Sigmoid colon (tissue), 7 donors: Measurements from ENCODE around the gene MYO9A. TPM values are rescaled to one million over a fixed set of nuclear protein-coding genes. Genes with fewer than 3 reads are reported as not detected.

ENCODE experiments used
- DNase-seq: peaks from one replicate; pipeline ENCODE4 v3.0.0-alpha.2; 2019
- H3K27ac ChIP-seq, 4 donors: fragments of 200-600 bp; sonication (generic); one replicate each; pipeline ENCODE4 v1.5.1; 2016 to 2019; ENCODE audit warnings: mild to moderate bottlenecking in 1 of 4
- H3K27me3 ChIP-seq, 3 donors: fragments of 200-600 bp; sonication (generic); one replicate each; pipeline ENCODE4 v1.5.1; 2019; ENCODE audit warnings: mild to moderate bottlenecking in 1 of 3
- H3K36me3 ChIP-seq, 4 donors: fragments of 200-600 bp; sonication (generic); one replicate each; pipeline ENCODE4 v1.5.1; 2016 to 2019
- H3K4me1 ChIP-seq, 4 donors: fragments of 200-600 bp; sonication (generic); one replicate each; pipeline ENCODE4 v1.5.1; 2017 to 2019
- H3K4me3 ChIP-seq, 4 donors: fragments of 200-600 bp; sonication (generic); one replicate each; pipeline ENCODE4 v1.5.1; 2017 to 2019; ENCODE audit warnings: mild to moderate bottlenecking in 2 of 4, moderate library complexity in 1 of 4
- H3K9me3 ChIP-seq, 4 donors: fragments of 200-600 bp in 3 of 4; sonication (generic) in 3 of 4; one replicate each; pipeline versions ENCODE4 v1.5.1 to v1.6.1; 2013 to 2019
- EP300 ChIP-seq, 4 donors: sonication (generic); formaldehyde crosslinking; IDR thresholded peaks; one replicate each; pipeline ENCODE4 v1.6.1; 2017; ENCODE audit warnings: antibody characterized with exemption in 4 of 4
- POLR2A ChIP-seq, 2 donors: fragments of 450-650 bp; IDR thresholded peaks; one replicate each; pipeline ENCODE4 v1.6.1; 2016; ENCODE audit warnings: antibody characterized with exemption in 2 of 2, mild to moderate bottlenecking in 2 of 2, moderate library complexity in 2 of 2
- POLR2AphosphoS5 ChIP-seq, 4 donors: sonication (generic); formaldehyde crosslinking; IDR thresholded peaks; one replicate each; pipeline ENCODE4 v1.6.1; 2017; ENCODE audit warnings: antibody characterized with exemption in 4 of 4
- WGBS, 2 donors: extraction: QIAGEN DNeasy Blood & Tissue Kit; methylation state at CpG; one replicate each; pipeline ENCODE4 v1.1.7; 2013; 5-methylcytosine and 5-hydroxymethylcytosine counted together
- intact Hi-C: fragments of 100-400 bp; cut with DNase I; formaldehyde crosslinking; loops from one replicate; pipeline ENCODE4 v1.15.1; 2023
- polyA plus RNA-seq, 3 donors: library from polyadenylated mRNA; stranded (reverse); fragments of 200-250 nt; gene quantifications; one replicate each; pipeline ENCODE4 v1.2.3, GENCODE V29; 2013
- total RNA-seq, 4 donors: library from RNA; depleted of rRNA; stranded (reverse); fragments of >200 nt; gene quantifications; one replicate each; pipeline ENCODE4 v1.1.0, GENCODE V29; 2016
- TF ChIP-seq, protein P1 (sequence below), 4 experiments: fragments of 450-650 bp in 3 of 4; fragments of 200-600 bp in 1 of 4; IDR thresholded peaks; one replicate each; pipeline ENCODE4 v1.5.1; 2016 to 2019; ENCODE audit warnings: antibody characterized with exemption in 4 of 4, mild to moderate bottlenecking in 3 of 4, moderate library complexity in 2 of 4
- donor health status: healthy with polysubstance abuse.
- donor health status: Bipolar disorder and iron deficiency.
- donor health status: healthy.

Gene MYO9A
- total and polyA plus RNA-seq, 7 donors, result 3.0 to 80.0 (median 55.8) TPM

DNA sequence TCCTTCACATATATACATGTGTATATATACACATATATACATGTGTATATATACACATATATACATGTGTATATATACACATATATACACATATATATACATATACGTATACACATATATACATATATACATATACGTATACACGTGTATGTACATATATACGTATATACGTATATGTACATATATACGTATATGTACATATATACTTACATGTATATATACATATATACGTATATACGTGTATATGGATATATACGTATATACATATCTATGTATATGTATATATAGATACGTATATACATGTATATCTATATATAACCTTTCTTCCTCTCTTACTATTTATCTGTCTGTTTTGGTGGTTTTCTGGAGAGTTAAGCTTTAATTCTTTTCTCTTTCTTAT lies 192.8 kb downstream of the MYO9A start:
- intact Hi-C loops, result no loop called here
- H3K36me3 ChIP-seq, result peaks cover 0 to 2% (median under 1%) of the 10 kb centered on the region in 4 donors
- WGBS, 2 donors, result 96% methylated on average over 10 of the region's 10 CpGs
- no peaks in the 10 kb centered on the region for H3K9me3 ChIP-seq
- TF ChIP-seq POLR2AphosphoS5 (IDR thresholded peaks at IDR 0.05) (no peak), POLR2A (IDR thresholded peaks at IDR 0.05) (no peak), EP300 (IDR thresholded peaks at IDR 0.05) (no peak)
- TF ChIP-seq, protein P1, sequence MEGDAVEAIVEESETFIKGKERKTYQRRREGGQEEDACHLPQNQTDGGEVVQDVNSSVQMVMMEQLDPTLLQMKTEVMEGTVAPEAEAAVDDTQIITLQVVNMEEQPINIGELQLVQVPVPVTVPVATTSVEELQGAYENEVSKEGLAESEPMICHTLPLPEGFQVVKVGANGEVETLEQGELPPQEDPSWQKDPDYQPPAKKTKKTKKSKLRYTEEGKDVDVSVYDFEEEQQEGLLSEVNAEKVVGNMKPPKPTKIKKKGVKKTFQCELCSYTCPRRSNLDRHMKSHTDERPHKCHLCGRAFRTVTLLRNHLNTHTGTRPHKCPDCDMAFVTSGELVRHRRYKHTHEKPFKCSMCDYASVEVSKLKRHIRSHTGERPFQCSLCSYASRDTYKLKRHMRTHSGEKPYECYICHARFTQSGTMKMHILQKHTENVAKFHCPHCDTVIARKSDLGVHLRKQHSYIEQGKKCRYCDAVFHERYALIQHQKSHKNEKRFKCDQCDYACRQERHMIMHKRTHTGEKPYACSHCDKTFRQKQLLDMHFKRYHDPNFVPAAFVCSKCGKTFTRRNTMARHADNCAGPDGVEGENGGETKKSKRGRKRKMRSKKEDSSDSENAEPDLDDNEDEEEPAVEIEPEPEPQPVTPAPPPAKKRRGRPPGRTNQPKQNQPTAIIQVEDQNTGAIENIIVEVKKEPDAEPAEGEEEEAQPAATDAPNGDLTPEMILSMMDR (IDR thresholded peaks at IDR 0.05), result no peak
- H3K27ac ChIP-seq, result no peak overlapping the region
- no peak for DNase-seq
- H3K27me3 ChIP-seq, result no peaks in the 10 kb centered on the region
- no peaks in the 10 kb centered on the region for H3K4me1 ChIP-seq
- H3K4me3 ChIP-seq, result no peak overlapping the region

DNA sequence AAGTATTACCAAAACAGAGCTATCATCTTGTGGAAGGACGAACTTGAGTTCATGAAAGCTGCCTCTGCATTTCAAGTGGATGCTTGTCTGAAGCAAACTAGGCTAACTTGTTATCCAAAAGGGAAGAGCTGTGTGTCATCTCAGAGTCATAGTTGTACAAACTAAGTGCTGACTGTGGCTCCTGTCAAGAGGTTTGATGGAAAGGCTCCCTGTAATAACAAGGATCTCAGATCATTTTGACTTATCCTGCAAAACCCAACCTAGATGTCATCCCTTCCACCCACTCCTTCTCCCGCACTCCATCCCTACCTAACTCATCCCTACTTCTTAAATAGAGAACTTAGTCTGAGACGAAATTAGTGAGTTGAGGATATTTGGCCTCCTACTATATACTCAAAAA lies 196.8 kb downstream of the MYO9A start:
- Histone ChIP-seq H3K36me3 (peaks cover 0 to 8% (median under 1%) of the 10 kb centered on the region in 4 donors), H3K27ac (no peak overlapping the region), H3K4me3 (no peak overlapping the region), H3K27me3 (no peaks in the 10 kb centered on the region), H3K4me1 (no peaks in the 10 kb centered on the region), H3K9me3 (no peaks in the 10 kb centered on the region)
- DNase-seq, result no peak
- 92 to 95% methylated on average over 3 of the region's 3 CpGs for WGBS, 2 donors
- TF ChIP-seq, protein P1 (IDR thresholded peaks at IDR 0.05), result no peak
- no peak for TF ChIP-seq POLR2A (IDR thresholded peaks at IDR 0.05)
- TF ChIP-seq EP300 (IDR thresholded peaks at IDR 0.05), result no peak
- TF ChIP-seq POLR2AphosphoS5 (IDR thresholded peaks at IDR 0.05), result no peak
- intact Hi-C loops, result no loop called here

DNA sequence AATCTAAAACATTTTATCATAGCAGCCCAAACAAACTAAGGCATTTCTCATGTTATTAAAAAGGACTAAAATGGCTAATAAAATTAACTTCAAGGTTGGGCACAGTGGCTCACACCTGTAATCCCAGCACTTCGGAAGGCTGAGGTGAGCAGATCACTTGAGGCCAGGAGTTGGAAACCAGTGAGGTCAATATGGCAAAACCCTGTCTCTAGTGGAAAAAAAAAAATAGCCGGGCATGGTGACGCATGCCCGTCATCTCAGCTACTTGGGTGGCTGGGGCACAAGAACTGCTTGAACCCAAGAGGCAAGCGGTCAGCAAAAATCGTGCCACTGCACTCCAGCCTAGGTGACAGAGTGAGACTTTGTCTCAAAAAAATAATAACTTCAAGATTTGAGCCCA lies 197.4 kb downstream of the MYO9A start:
- peaks cover 0 to 12% (median 2%) of the 10 kb centered on the region in 4 donors for H3K36me3 ChIP-seq
- no peak overlapping the region for H3K27ac ChIP-seq
- intact Hi-C loops, result no loop called here
- DNase-seq, result no peak
- no peak overlapping the region for H3K4me3 ChIP-seq
- no peaks in the 10 kb centered on the region for H3K9me3 ChIP-seq
- H3K27me3 ChIP-seq, result no peaks in the 10 kb centered on the region
- WGBS, 2 donors, result 97 to 98% methylated on average over 6 of the region's 6 CpGs
- H3K4me1 ChIP-seq, result no peaks in the 10 kb centered on the region
- TF ChIP-seq, protein P1 (IDR thresholded peaks at IDR 0.05), result no peak
- TF ChIP-seq POLR2AphosphoS5 (IDR thresholded peaks at IDR 0.05) (no peak), POLR2A (IDR thresholded peaks at IDR 0.05) (no peak), EP300 (IDR thresholded peaks at IDR 0.05) (no peak)

DNA sequence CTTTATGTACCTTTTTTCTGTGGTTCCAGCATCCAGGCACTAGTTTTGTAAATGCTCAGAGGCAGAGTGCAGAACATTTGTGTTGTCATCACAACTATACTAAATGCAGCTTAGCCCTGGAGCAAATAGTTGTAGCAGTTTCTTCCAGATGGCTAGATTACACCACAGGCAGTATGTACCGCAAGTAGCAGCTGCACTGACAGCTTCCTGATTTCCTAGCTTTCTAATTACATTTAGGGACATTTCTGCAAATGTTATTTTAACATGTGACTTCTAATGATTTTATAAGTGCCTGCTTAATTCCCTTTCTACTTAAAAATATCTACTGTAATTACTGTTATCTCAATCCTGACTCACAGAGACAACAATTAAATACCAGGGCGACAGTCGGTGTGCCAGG lies 201.1 kb downstream of the MYO9A start:
- Histone ChIP-seq H3K4me3 (no peak overlapping the region), H3K4me1 (no peaks in the 10 kb centered on the region), H3K27me3 (no peaks in the 10 kb centered on the region), H3K9me3 (no peaks in the 10 kb centered on the region), H3K27ac (no peak overlapping the region), H3K36me3 (peaks cover 0 to 28% (median 8%) of the 10 kb centered on the region in 4 donors)
- no peak for DNase-seq
- intact Hi-C loops, result no loop called here
- 75 to 79% methylated on average over 3 of the region's 3 CpGs for WGBS, 2 donors
- no peak for TF ChIP-seq EP300 (IDR thresholded peaks at IDR 0.05)
- no peak for TF ChIP-seq POLR2AphosphoS5 (IDR thresholded peaks at IDR 0.05)
- no peak for TF ChIP-seq POLR2A (IDR thresholded peaks at IDR 0.05)
- TF ChIP-seq, protein P1 (IDR thresholded peaks at IDR 0.05), result no peak

DNA sequence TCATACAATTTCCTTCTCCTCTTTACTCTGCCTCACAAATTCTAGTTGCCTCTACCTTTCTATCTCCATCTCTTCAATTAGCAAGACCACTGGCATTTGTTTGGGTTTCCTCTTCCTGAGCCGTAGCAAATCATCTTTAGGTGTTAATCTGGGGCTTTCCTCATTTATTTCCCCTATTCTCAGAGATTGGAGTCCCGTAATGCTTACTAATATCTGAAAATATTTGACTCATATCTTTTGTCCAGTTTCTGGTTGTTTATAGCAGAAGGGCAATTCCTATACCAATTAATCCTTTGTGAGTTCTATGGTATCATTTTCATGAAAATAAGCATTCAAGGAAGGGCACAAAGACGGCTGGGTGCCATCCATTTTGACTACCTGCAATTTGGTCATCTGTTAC lies 203.9 kb downstream of the MYO9A start:
- 86 to 91% methylated on average over 3 of the region's 3 CpGs for WGBS, 2 donors

More for the DNA sequence above, 203.9 kb downstream of the MYO9A start:
- Histone ChIP-seq H3K9me3 (no peaks in the 10 kb centered on the region), H3K4me3 (no peak overlapping the region), H3K4me1 (no peaks in the 10 kb centered on the region), H3K27ac (no peak overlapping the region), H3K36me3 (peaks cover 0 to 43% (median 10%) of the 10 kb centered on the region in 4 donors), H3K27me3 (no peaks in the 10 kb centered on the region)
- DNase-seq, result no peak
- TF ChIP-seq, protein P1 (IDR thresholded peaks at IDR 0.05), result no peak
- TF ChIP-seq POLR2A (IDR thresholded peaks at IDR 0.05) (no peak), EP300 (IDR thresholded peaks at IDR 0.05) (no peak), POLR2AphosphoS5 (IDR thresholded peaks at IDR 0.05) (no peak)
- intact Hi-C loops, result no loop called here
